ENCODE data around the gene CCL14. TPM values are rescaled to one million over a fixed set of nuclear protein-coding genes. Genes with fewer than 3 reads are reported as not detected.
"Not testable (repeated sequence)": the region's sequence is repeated elsewhere in the genome, so short reads cannot be mapped to it uniquely, and the experiment has no call there.

The CCL14 gene
- total RNA-seq, 1 donor from 2014 or later, result 110 TPM

DNA sequence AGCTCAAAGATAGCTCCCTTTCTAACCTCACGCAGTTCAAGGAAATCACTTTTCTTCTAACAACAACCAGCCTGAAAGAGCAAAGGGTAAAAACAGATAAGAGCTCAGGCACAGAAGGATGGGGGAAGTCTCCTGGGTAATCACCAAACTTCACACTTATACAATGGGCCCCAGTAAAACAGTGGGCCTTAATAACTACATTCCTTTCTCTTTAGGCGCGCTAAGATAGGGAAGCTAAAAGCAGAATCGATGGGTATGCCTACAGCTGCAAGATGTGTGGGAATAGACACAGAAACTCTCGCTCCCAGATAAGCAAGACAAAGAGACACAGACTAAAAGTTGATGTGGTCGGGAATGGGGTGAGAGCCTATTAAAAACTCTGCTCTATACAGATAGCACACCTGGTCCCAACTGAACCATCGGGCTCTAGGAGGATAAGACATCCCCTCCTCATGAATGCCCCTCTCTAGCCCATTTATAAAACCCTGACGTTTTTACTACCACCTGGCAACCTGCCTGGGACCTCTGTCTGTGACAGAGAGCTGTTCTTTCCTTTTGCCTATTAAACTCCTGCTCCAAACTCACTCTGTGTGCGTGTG, 43.8 kb downstream of the CCL14 start:
- ATAC-seq, result no peak
- H3K36me3 ChIP-seq, result no peaks in the 10 kb centered on the region
- H3K27me3 ChIP-seq, result no peaks in the 10 kb centered on the region
- intact Hi-C loops (cut with DNase I), result no loop called here
- no peak overlapping the region for H3K27ac ChIP-seq
- peaks cover 3% of the 10 kb centered on the region for H3K4me1 ChIP-seq
- no peak overlapping the region for H3K4me3 ChIP-seq
- TF ChIP-seq, protein P1, sequence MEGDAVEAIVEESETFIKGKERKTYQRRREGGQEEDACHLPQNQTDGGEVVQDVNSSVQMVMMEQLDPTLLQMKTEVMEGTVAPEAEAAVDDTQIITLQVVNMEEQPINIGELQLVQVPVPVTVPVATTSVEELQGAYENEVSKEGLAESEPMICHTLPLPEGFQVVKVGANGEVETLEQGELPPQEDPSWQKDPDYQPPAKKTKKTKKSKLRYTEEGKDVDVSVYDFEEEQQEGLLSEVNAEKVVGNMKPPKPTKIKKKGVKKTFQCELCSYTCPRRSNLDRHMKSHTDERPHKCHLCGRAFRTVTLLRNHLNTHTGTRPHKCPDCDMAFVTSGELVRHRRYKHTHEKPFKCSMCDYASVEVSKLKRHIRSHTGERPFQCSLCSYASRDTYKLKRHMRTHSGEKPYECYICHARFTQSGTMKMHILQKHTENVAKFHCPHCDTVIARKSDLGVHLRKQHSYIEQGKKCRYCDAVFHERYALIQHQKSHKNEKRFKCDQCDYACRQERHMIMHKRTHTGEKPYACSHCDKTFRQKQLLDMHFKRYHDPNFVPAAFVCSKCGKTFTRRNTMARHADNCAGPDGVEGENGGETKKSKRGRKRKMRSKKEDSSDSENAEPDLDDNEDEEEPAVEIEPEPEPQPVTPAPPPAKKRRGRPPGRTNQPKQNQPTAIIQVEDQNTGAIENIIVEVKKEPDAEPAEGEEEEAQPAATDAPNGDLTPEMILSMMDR (IDR thresholded peaks at IDR 0.05), result no peak
- no peaks in the 10 kb centered on the region for H3K9me3 ChIP-seq
- DNase-seq, result no peak

DNA sequence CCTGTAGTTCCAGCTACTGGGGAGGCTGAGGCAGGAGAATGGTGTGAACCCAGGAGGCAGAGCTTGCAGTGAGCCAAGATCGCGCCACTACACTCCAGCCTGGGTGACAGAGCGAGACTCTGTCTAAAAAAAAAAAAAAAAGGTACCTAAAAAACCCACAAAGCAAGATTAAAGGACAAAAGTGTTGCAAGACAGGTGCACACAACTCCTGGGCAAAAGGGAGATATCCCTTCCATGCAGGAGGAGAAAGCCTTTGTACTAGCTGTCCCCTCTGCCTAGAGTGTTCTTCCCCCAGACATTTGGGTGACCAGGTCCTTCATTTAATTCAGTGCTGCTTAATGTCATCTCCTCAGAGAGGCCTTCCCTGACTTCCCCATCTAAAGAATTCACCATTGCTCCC, 48.0 kb downstream of the CCL14 start:
- H3K27me3 ChIP-seq; H3K36me3 ChIP-seq; H3K9me3 ChIP-seq; intact Hi-C loops (cut with DNase I); H3K4me3 ChIP-seq; DNase-seq; H3K27ac ChIP-seq; H3K4me1 ChIP-seq; ATAC-seq: not testable (repeated sequence)

DNA sequence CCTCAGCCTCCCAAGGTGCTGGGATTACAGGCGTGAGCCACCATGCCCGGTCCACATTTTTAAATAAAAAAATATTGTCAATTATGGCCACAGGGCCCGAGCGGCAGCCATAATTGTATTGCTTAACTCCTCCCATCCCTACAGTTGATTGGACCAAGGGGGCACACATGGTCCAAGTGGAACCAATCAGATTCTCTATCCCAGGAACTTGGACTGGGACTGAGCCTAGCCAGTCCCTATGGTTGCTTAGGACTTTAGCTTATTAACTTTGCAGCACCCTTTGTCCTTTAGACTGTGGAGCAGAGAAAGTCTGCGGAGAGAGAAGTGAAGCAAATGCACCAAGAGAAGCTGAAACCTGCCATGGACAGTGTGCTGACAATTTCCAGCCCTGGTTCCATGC, 50.5 kb downstream of the CCL14 start:
- H3K36me3 ChIP-seq, result no peaks in the 10 kb centered on the region
- no peak overlapping the region for H3K27ac ChIP-seq
- intact Hi-C loops (cut with DNase I), result no loop called here
- DNase-seq, result no peak
- H3K4me3 ChIP-seq, result no peak overlapping the region
- no peaks in the 10 kb centered on the region for H3K9me3 ChIP-seq
- TF ChIP-seq, protein P1 (IDR thresholded peaks at IDR 0.05), result no peak
- ATAC-seq, result no peak
- no peaks in the 10 kb centered on the region for H3K27me3 ChIP-seq
- H3K4me1 ChIP-seq, result no peaks in the 10 kb centered on the region

DNA sequence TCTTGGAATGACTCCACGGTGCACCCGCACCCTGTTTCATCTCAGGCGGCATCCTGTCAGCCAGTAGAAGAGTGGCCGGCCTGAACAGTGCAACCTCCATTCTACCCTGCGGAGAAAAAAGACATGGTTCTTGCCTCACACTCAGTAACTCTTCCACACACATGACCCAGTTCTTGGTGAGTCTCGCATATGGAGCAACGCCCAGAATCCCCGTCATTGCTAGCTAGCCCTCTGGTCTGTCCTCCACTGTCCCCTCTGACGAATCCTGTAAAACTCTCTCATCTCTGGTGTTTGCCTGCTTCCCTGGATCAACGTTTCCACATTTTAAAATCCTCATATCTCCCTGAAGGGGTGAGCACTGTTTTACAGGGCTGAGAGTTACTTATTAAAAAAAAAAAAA, 51.8 kb downstream of the CCL14 start:
- TF ChIP-seq, protein P1 (IDR thresholded peaks at IDR 0.05), result no peak
- H3K36me3 ChIP-seq, result no peaks in the 10 kb centered on the region
- ATAC-seq (no peak), DNase-seq (no peak)
- H3K27me3 ChIP-seq, result no peaks in the 10 kb centered on the region
- H3K4me1 ChIP-seq, result peaks cover 11% of the 10 kb centered on the region
- intact Hi-C loops (cut with DNase I), result no loop called here
- H3K27ac ChIP-seq, result no peak overlapping the region
- H3K4me3 ChIP-seq, result no peak overlapping the region
- no peaks in the 10 kb centered on the region for H3K9me3 ChIP-seq

Other genes starting within 250 kb of the CCL14 start
- not detected for gene GAS2L2, start 233.5 kb downstream of the CCL14 start, total RNA-seq
- gene C17orf50, start 225.8 kb downstream of the CCL14 start, total RNA-seq, result not detected
- gene MMP28, start 191.1 kb downstream of the CCL14 start, total RNA-seq, result 55.6 TPM
- 142 TPM for gene TAF15, start 177.2 kb downstream of the CCL14 start, total RNA-seq
- 0.17 TPM for gene HEATR9, start 117.8 kb downstream of the CCL14 start, total RNA-seq
- 22.5 TPM for gene CCL5, start 106.4 kb downstream of the CCL14 start, total RNA-seq
- not detected for gene RDM1, start 56.0 kb downstream of the CCL14 start, total RNA-seq
- gene LYZL6, start 43.0 kb downstream of the CCL14 start, total RNA-seq, result not detected
- 0.58 TPM for gene CCL16, start 5.2 kb downstream of the CCL14 start, total RNA-seq
- 1.3 TPM for gene CCL15, start 14.8 kb upstream of the CCL14 start, total RNA-seq
- gene CCL23, start 31.2 kb upstream of the CCL14 start, total RNA-seq, result 26.5 TPM
- gene CCL18, start 77.5 kb upstream of the CCL14 start, total RNA-seq, result 31.9 TPM
- 9.9 TPM for gene CCL3, start 103.4 kb upstream of the CCL14 start, total RNA-seq
- gene CCL4, start 117.1 kb upstream of the CCL14 start, total RNA-seq, result 12.5 TPM
- 8.2 TPM for gene TBC1D3B, start 189.9 kb upstream of the CCL14 start, total RNA-seq
- gene CCL3L1, start 210.0 kb upstream of the CCL14 start, total RNA-seq, result 0.72 TPM
- gene CCL4L2, start 224.3 kb upstream of the CCL14 start, total RNA-seq, result 4.5 TPM